Central memory CD4-positive, alpha-beta T cell (primary cell): ENCODE measurements around the gene WNK2.
"Not testable (repeated sequence)": the region's sequence is repeated elsewhere in the genome, so short reads cannot be mapped to it uniquely, and the experiment has no call there.

Experiments used
- DNase-seq: peaks from one replicate; pipeline ENCODE4 v3.0.0; 2022

Gene WNK2

GRCh38 chr9:93238953-93239925 lies 55.3 kb downstream of the WNK2 start:
- DNase-seq = no peak

- no peak for DNase-seq
Observed at GRCh38 chr9:93240891-93241334, 57.0 kb downstream of the WNK2 start.

GRCh38 chr9:93243112-93243511 lies 59.2 kb downstream of the WNK2 start:
- no peak for DNase-seq

GRCh38 chr9:93244101-93244500 lies 60.2 kb downstream of the WNK2 start:
- no peak for DNase-seq

- DNase-seq = no peak
Observed at GRCh38 chr9:93244510-93245436, 60.8 kb downstream of the WNK2 start.

GRCh38 chr9:93245437-93245970 lies 61.6 kb downstream of the WNK2 start:
- no peak for DNase-seq

- DNase-seq = no peak
Observed at GRCh38 chr9:93246111-93246510, 62.2 kb downstream of the WNK2 start.

- DNase-seq = no peak
Observed at GRCh38 chr9:93246526-93246925, 62.6 kb downstream of the WNK2 start.

GRCh38 chr9:93247099-93247865 lies 63.3 kb downstream of the WNK2 start:
- no peak for DNase-seq

- no peak for DNase-seq
Observed at GRCh38 chr9:93247892-93248291, 64.0 kb downstream of the WNK2 start.

GRCh38 chr9:93248386-93249040 lies 64.6 kb downstream of the WNK2 start:
- DNase-seq = no peak

GRCh38 chr9:93250185-93250584 lies 66.2 kb downstream of the WNK2 start:
- DNase-seq = no peak

- not testable (repeated sequence) for DNase-seq
Observed at GRCh38 chr9:93251309-93251708, 67.4 kb downstream of the WNK2 start.

GRCh38 chr9:93252116-93252780 lies 68.3 kb downstream of the WNK2 start:
- DNase-seq = no peak

GRCh38 chr9:93252781-93253530 lies 69.0 kb downstream of the WNK2 start:
- DNase-seq = no peak

- DNase-seq = no peak
Observed at GRCh38 chr9:93253633-93254032, 69.7 kb downstream of the WNK2 start.

GRCh38 chr9:93254061-93254481 lies 70.1 kb downstream of the WNK2 start:
- no peak for DNase-seq

- DNase-seq = no peak
Observed at GRCh38 chr9:93254806-93255493, 71.0 kb downstream of the WNK2 start.

GRCh38 chr9:93255494-93255867 lies 71.5 kb downstream of the WNK2 start:
- no peak for DNase-seq
